Measurements from ENCODE around the gene VSTM2B.

The VSTM2B gene

GRCh38 chr19:29535214-29535831 lies 9.5 kb downstream of the VSTM2B start:
- Histone ChIP-seq H3K36me3 (ENCODE audit: insufficient read depth, low read depth, low read length) (no peaks in the 10 kb centered on the region), H3K9ac (ENCODE audit: low read depth, low read length) (no peak overlapping the region), H3K9me3 (ENCODE audit: insufficient read depth, low read depth, low read length) (no peaks in the 10 kb centered on the region), H3K4me1 (ENCODE audit: insufficient read depth, low read length) (peaks cover 4% of the 10 kb centered on the region; the same call in 1 of the 2 replicates), H3K27ac (ENCODE audit: low read length) (no peak overlapping the region), H3K27me3 (ENCODE audit: insufficient read depth, low read length) (peaks cover 25% of the 10 kb centered on the region), H3K4me3 (ENCODE audit: low read length) (no peak overlapping the region)

- Histone ChIP-seq H3K9me3 (ENCODE audit: insufficient read depth, low read depth, low read length) (no peaks in the 10 kb centered on the region), H3K36me3 (ENCODE audit: insufficient read depth, low read depth, low read length) (no peaks in the 10 kb centered on the region), H3K27ac (ENCODE audit: low read length) (no peak overlapping the region), H3K27me3 (ENCODE audit: insufficient read depth, low read length) (peaks cover 17% of the 10 kb centered on the region), H3K9ac (ENCODE audit: low read depth, low read length) (no peak overlapping the region), H3K4me3 (ENCODE audit: low read length) (no peak overlapping the region), H3K4me1 (ENCODE audit: insufficient read depth, low read length) (no peaks in the 10 kb centered on the region)
These were observed 10.3 kb downstream of the VSTM2B start for GRCh38 chr19:29535984-29536508.

- H3K4me1 ChIP-seq (ENCODE audit: insufficient read depth, low read length) = no peaks in the 10 kb centered on the region
- H3K27ac ChIP-seq (ENCODE audit: low read length) = no peak overlapping the region
- peaks cover 6% of the 10 kb centered on the region; the same call in 1 of the 2 replicates for H3K27me3 ChIP-seq (ENCODE audit: insufficient read depth, low read length)
- H3K4me3 ChIP-seq (ENCODE audit: low read length) = no peak overlapping the region
- no peaks in the 10 kb centered on the region for H3K9me3 ChIP-seq (ENCODE audit: insufficient read depth, low read depth, low read length)
- H3K9ac ChIP-seq (ENCODE audit: low read depth, low read length) = no peak overlapping the region
- no peaks in the 10 kb centered on the region for H3K36me3 ChIP-seq (ENCODE audit: insufficient read depth, low read depth, low read length)
These were observed 11.4 kb downstream of the VSTM2B start for GRCh38 chr19:29537181-29537580.

GRCh38 chr19:29537601-29538000 lies 11.8 kb downstream of the VSTM2B start:
- no peak overlapping the region for H3K4me3 ChIP-seq (ENCODE audit: low read length)
- peaks cover 2% of the 10 kb centered on the region; the same call in 1 of the 2 replicates for H3K27me3 ChIP-seq (ENCODE audit: insufficient read depth, low read length)
- no peaks in the 10 kb centered on the region for H3K36me3 ChIP-seq (ENCODE audit: insufficient read depth, low read depth, low read length)
- no peaks in the 10 kb centered on the region for H3K4me1 ChIP-seq (ENCODE audit: insufficient read depth, low read length)
- no peak overlapping the region for H3K27ac ChIP-seq (ENCODE audit: low read length)
- H3K9ac ChIP-seq (ENCODE audit: low read depth, low read length) = no peak overlapping the region
- no peaks in the 10 kb centered on the region for H3K9me3 ChIP-seq (ENCODE audit: insufficient read depth, low read depth, low read length)

GRCh38 chr19:29538146-29538545 lies 12.4 kb downstream of the VSTM2B start:
- H3K4me1 ChIP-seq (ENCODE audit: insufficient read depth, low read length) = no peaks in the 10 kb centered on the region
- H3K27me3 ChIP-seq (ENCODE audit: insufficient read depth, low read length) = no peaks in the 10 kb centered on the region; the same call in 1 of the 2 replicates
- no peak overlapping the region for H3K27ac ChIP-seq (ENCODE audit: low read length)
- no peaks in the 10 kb centered on the region for H3K9me3 ChIP-seq (ENCODE audit: insufficient read depth, low read depth, low read length)
- H3K36me3 ChIP-seq (ENCODE audit: insufficient read depth, low read depth, low read length) = no peaks in the 10 kb centered on the region
- no peak overlapping the region for H3K9ac ChIP-seq (ENCODE audit: low read depth, low read length)
- no peak overlapping the region for H3K4me3 ChIP-seq (ENCODE audit: low read length)

GRCh38 chr19:29538651-29539050 lies 12.9 kb downstream of the VSTM2B start:
- Histone ChIP-seq H3K9ac (ENCODE audit: low read depth, low read length) (no peak overlapping the region), H3K36me3 (ENCODE audit: insufficient read depth, low read depth, low read length) (no peaks in the 10 kb centered on the region), H3K9me3 (ENCODE audit: insufficient read depth, low read depth, low read length) (no peaks in the 10 kb centered on the region), H3K4me3 (ENCODE audit: low read length) (no peak overlapping the region), H3K4me1 (ENCODE audit: insufficient read depth, low read length) (no peaks in the 10 kb centered on the region), H3K27me3 (ENCODE audit: insufficient read depth, low read length) (no peaks in the 10 kb centered on the region), H3K27ac (ENCODE audit: low read length) (no peak overlapping the region)

- H3K4me3 ChIP-seq (ENCODE audit: low read length) = no peak overlapping the region
- H3K36me3 ChIP-seq (ENCODE audit: insufficient read depth, low read depth, low read length) = no peaks in the 10 kb centered on the region
- no peak overlapping the region for H3K27ac ChIP-seq (ENCODE audit: low read length)
- H3K4me1 ChIP-seq (ENCODE audit: insufficient read depth, low read length) = no peaks in the 10 kb centered on the region
- H3K9ac ChIP-seq (ENCODE audit: low read depth, low read length) = no peak overlapping the region
- H3K27me3 ChIP-seq (ENCODE audit: insufficient read depth, low read length) = no peaks in the 10 kb centered on the region
- H3K9me3 ChIP-seq (ENCODE audit: insufficient read depth, low read depth, low read length) = no peaks in the 10 kb centered on the region
These were observed 13.3 kb downstream of the VSTM2B start for GRCh38 chr19:29539131-29539530.

- no peaks in the 10 kb centered on the region for H3K27me3 ChIP-seq (ENCODE audit: insufficient read depth, low read length)
These were observed 13.9 kb downstream of the VSTM2B start for GRCh38 chr19:29539670-29540069.

GRCh38 chr19:29540114-29540513 lies 14.3 kb downstream of the VSTM2B start:
- Histone ChIP-seq H3K9ac (ENCODE audit: low read depth, low read length) (no peak overlapping the region), H3K36me3 (ENCODE audit: insufficient read depth, low read depth, low read length) (no peaks in the 10 kb centered on the region), H3K4me3 (ENCODE audit: low read length) (no peak overlapping the region), H3K4me1 (ENCODE audit: insufficient read depth, low read length) (no peaks in the 10 kb centered on the region), H3K27ac (ENCODE audit: low read length) (no peak overlapping the region), H3K27me3 (ENCODE audit: insufficient read depth, low read length) (no peaks in the 10 kb centered on the region), H3K9me3 (ENCODE audit: insufficient read depth, low read depth, low read length) (no peaks in the 10 kb centered on the region)

More at GRCh38 chr19:29539670-29540069, 13.9 kb downstream of the VSTM2B start:
- Histone ChIP-seq H3K36me3 (ENCODE audit: insufficient read depth, low read depth, low read length) (no peaks in the 10 kb centered on the region), H3K9ac (ENCODE audit: low read depth, low read length) (no peak overlapping the region), H3K4me1 (ENCODE audit: insufficient read depth, low read length) (no peaks in the 10 kb centered on the region), H3K9me3 (ENCODE audit: insufficient read depth, low read depth, low read length) (no peaks in the 10 kb centered on the region), H3K4me3 (ENCODE audit: low read length) (no peak overlapping the region), H3K27ac (ENCODE audit: low read length) (no peak overlapping the region)

GRCh38 chr19:29541473-29542253 lies 15.9 kb downstream of the VSTM2B start:
- no peaks in the 10 kb centered on the region for H3K36me3 ChIP-seq (ENCODE audit: insufficient read depth, low read depth, low read length)
- no peaks in the 10 kb centered on the region for H3K4me1 ChIP-seq (ENCODE audit: insufficient read depth, low read length)
- no peaks in the 10 kb centered on the region for H3K27me3 ChIP-seq (ENCODE audit: insufficient read depth, low read length)
- H3K9me3 ChIP-seq (ENCODE audit: insufficient read depth, low read depth, low read length) = no peaks in the 10 kb centered on the region
- no peak overlapping the region for H3K4me3 ChIP-seq (ENCODE audit: low read length)
- H3K9ac ChIP-seq (ENCODE audit: low read depth, low read length) = no peak overlapping the region
- no peak overlapping the region for H3K27ac ChIP-seq (ENCODE audit: low read length)

- Histone ChIP-seq H3K4me3 (ENCODE audit: low read length) (no peak overlapping the region), H3K4me1 (ENCODE audit: insufficient read depth, low read length) (no peaks in the 10 kb centered on the region), H3K27ac (ENCODE audit: low read length) (no peak overlapping the region), H3K9me3 (ENCODE audit: insufficient read depth, low read depth, low read length) (no peaks in the 10 kb centered on the region), H3K27me3 (ENCODE audit: insufficient read depth, low read length) (no peaks in the 10 kb centered on the region), H3K9ac (ENCODE audit: low read depth, low read length) (no peak overlapping the region), H3K36me3 (ENCODE audit: insufficient read depth, low read depth, low read length) (no peaks in the 10 kb centered on the region)
These were observed 16.5 kb downstream of the VSTM2B start for GRCh38 chr19:29542327-29542726.

GRCh38 chr19:29542776-29543175 lies 17.0 kb downstream of the VSTM2B start:
- no peaks in the 10 kb centered on the region for H3K9me3 ChIP-seq (ENCODE audit: insufficient read depth, low read depth, low read length)
- H3K36me3 ChIP-seq (ENCODE audit: insufficient read depth, low read depth, low read length) = no peaks in the 10 kb centered on the region
- no peak overlapping the region for H3K9ac ChIP-seq (ENCODE audit: low read depth, low read length)
- no peaks in the 10 kb centered on the region for H3K27me3 ChIP-seq (ENCODE audit: insufficient read depth, low read length)
- no peaks in the 10 kb centered on the region for H3K4me1 ChIP-seq (ENCODE audit: insufficient read depth, low read length)
- no peak overlapping the region for H3K27ac ChIP-seq (ENCODE audit: low read length)
- no peak overlapping the region for H3K4me3 ChIP-seq (ENCODE audit: low read length)
